Measurements from ENCODE around the gene OBP2A.

The OBP2A gene

GRCh38 chr9:135554718-135555117 lies 8.8 kb downstream of the OBP2A start:
- ChIA-PET POLR2A (no interaction called here), CTCF (no interaction called here)
- TF ChIP-seq FOXA1 (IDR thresholded peaks at IDR 0.05) = no peak
- no peak for TF ChIP-seq ELF4 (IDR thresholded peaks at IDR 0.05)
- no peak for TF ChIP-seq TARDBP (IDR thresholded peaks at IDR 0.05)
- TF ChIP-seq HDGF (IDR thresholded peaks at IDR 0.05; ENCODE audit: borderline replicate concordance) = no peak
- TF ChIP-seq ARNT (IDR thresholded peaks at IDR 0.05) = no peak
- TF ChIP-seq NFRKB (IDR thresholded peaks at IDR 0.05) = no peak
- TF ChIP-seq LEF1 (IDR thresholded peaks at IDR 0.05; ENCODE audit: borderline replicate concordance) = no peak
- no peak for TF ChIP-seq FOXK2 (IDR thresholded peaks at IDR 0.05)
- TF ChIP-seq ZNF384 (IDR thresholded peaks at IDR 0.05) = no peak
- no peak for DNase-seq (ENCODE audit: extremely low spot score)

- CTCF ChIA-PET = no interaction called here
- POLR2A ChIA-PET = no interaction called here
- no peak for DNase-seq (ENCODE audit: extremely low spot score)
- no peak for TF ChIP-seq L3MBTL2 (conservative IDR thresholded peaks at IDR 0.05)
- TF ChIP-seq SP1 (IDR thresholded peaks at IDR 0.05) = no peak
- TF ChIP-seq ZNF384 (IDR thresholded peaks at IDR 0.05) = no peak
- no peak for TF ChIP-seq HDGF (IDR thresholded peaks at IDR 0.05; ENCODE audit: borderline replicate concordance)
These were observed 9.3 kb downstream of the OBP2A start for GRCh38 chr9:135555203-135555602.

GRCh38 chr9:135555910-135556309 lies 10.0 kb downstream of the OBP2A start:
- POLR2A ChIA-PET = no interaction called here
- TF ChIP-seq CTBP1 (IDR thresholded peaks at IDR 0.05; ENCODE audit: borderline replicate concordance) (no peak), ZNF384 (IDR thresholded peaks at IDR 0.05) (no peak), PKNOX1 (IDR thresholded peaks at IDR 0.05) (no peak), BHLHE40 (IDR thresholded peaks at IDR 0.05; ENCODE audit: borderline replicate concordance) (no peak), ELF4 (IDR thresholded peaks at IDR 0.05) (no peak), SP1 (IDR thresholded peaks at IDR 0.05) (no peak), TARDBP (IDR thresholded peaks at IDR 0.05) (no peak), SUZ12 (IDR thresholded peaks at IDR 0.05) (no peak), ARNT (IDR thresholded peaks at IDR 0.05) (no peak), HDGF (IDR thresholded peaks at IDR 0.05; ENCODE audit: borderline replicate concordance) (no peak), L3MBTL2 (conservative IDR thresholded peaks at IDR 0.05) (no peak), LEF1 (IDR thresholded peaks at IDR 0.05; ENCODE audit: borderline replicate concordance) (no peak)
- DNase-seq (ENCODE audit: extremely low spot score) = no peak
- CTCF ChIA-PET = no interaction called here

GRCh38 chr9:135559606-135560005 lies 13.7 kb downstream of the OBP2A start:
- POLR2A ChIA-PET = no interaction called here
- no peak for DNase-seq (ENCODE audit: extremely low spot score)
- CTCF ChIA-PET = no interaction called here
- TF ChIP-seq TARDBP (IDR thresholded peaks at IDR 0.05) (no peak), ELF4 (IDR thresholded peaks at IDR 0.05) (no peak), SUZ12 (IDR thresholded peaks at IDR 0.05) (no peak), ARNT (IDR thresholded peaks at IDR 0.05) (no peak), FOXM1 (IDR thresholded peaks at IDR 0.05; ENCODE audit: borderline replicate concordance) (no peak), HDGF (IDR thresholded peaks at IDR 0.05; ENCODE audit: borderline replicate concordance) (no peak), SP1 (IDR thresholded peaks at IDR 0.05) (no peak), NFRKB (IDR thresholded peaks at IDR 0.05) (no peak)

GRCh38 chr9:135561391-135562234 lies 15.7 kb downstream of the OBP2A start, which contains the start of gene PAEP:
Gene PAEP (plus strand): TSS chr9:135561756.
- POLR2A ChIA-PET = no interaction called here
- TF ChIP-seq CTBP1 (IDR thresholded peaks at IDR 0.05; ENCODE audit: borderline replicate concordance) (no peak), SP1 (IDR thresholded peaks at IDR 0.05) (no peak), FOXA1 (IDR thresholded peaks at IDR 0.05) (no peak), NFRKB (IDR thresholded peaks at IDR 0.05) (no peak), HDGF (IDR thresholded peaks at IDR 0.05; ENCODE audit: borderline replicate concordance) (no peak), FOXK2 (IDR thresholded peaks at IDR 0.05) (no peak), LEF1 (IDR thresholded peaks at IDR 0.05; ENCODE audit: borderline replicate concordance) (no peak), ZNF384 (IDR thresholded peaks at IDR 0.05) (no peak), FOXM1 (IDR thresholded peaks at IDR 0.05; ENCODE audit: borderline replicate concordance) (no peak), PKNOX1 (IDR thresholded peaks at IDR 0.05) (no peak), SUZ12 (IDR thresholded peaks at IDR 0.05) (no peak), L3MBTL2 (conservative IDR thresholded peaks at IDR 0.05) (no peak)
- no peak for DNase-seq (ENCODE audit: extremely low spot score)
- CTCF ChIA-PET = no interaction called here

- DNase-seq (ENCODE audit: extremely low spot score) = no peak
- no peak for TF ChIP-seq FOXK2 (IDR thresholded peaks at IDR 0.05)
- no peak for TF ChIP-seq ELF4 (IDR thresholded peaks at IDR 0.05)
- no peak for TF ChIP-seq FOXA1 (IDR thresholded peaks at IDR 0.05)
- TF ChIP-seq L3MBTL2 (conservative IDR thresholded peaks at IDR 0.05) = no peak
- no peak for TF ChIP-seq ARNT (IDR thresholded peaks at IDR 0.05)
- no peak for TF ChIP-seq LEF1 (IDR thresholded peaks at IDR 0.05; ENCODE audit: borderline replicate concordance)
- TF ChIP-seq SUZ12 (IDR thresholded peaks at IDR 0.05) = no peak
- no peak for TF ChIP-seq ZNF384 (IDR thresholded peaks at IDR 0.05)
- no peak for TF ChIP-seq NFRKB (IDR thresholded peaks at IDR 0.05)
- no peak for TF ChIP-seq FOXM1 (IDR thresholded peaks at IDR 0.05; ENCODE audit: borderline replicate concordance)
- TF ChIP-seq PKNOX1 (IDR thresholded peaks at IDR 0.05) = no peak
- no peak for TF ChIP-seq HDGF (IDR thresholded peaks at IDR 0.05; ENCODE audit: borderline replicate concordance)
- TF ChIP-seq BHLHE40 (IDR thresholded peaks at IDR 0.05; ENCODE audit: borderline replicate concordance) = no peak
- TF ChIP-seq TARDBP (IDR thresholded peaks at IDR 0.05) = no peak
- no peak for TF ChIP-seq CTBP1 (IDR thresholded peaks at IDR 0.05; ENCODE audit: borderline replicate concordance)
- POLR2A ChIA-PET = no interaction called here
- CTCF ChIA-PET = interaction anchor here (0.6 kb wide), 1 partner anchor 10 kb away, joined by 4 read pairs; no protein-coding TSS in a partner anchor
These were observed 16.4 kb downstream of the OBP2A start for GRCh38 chr9:135562235-135562745.

All from HEK293T (cell line).